ENCODE data around the gene SMC4.
"Not testable (repeated sequence)": the region's sequence is repeated elsewhere in the genome, so short reads cannot be mapped to it uniquely, and the experiment has no call there.

SMC4 gene

GRCh38 chr3:160447544-160447943 is 48.1 kb downstream of the SMC4 start:
- no peak for FAIRE-seq

- no peak for FAIRE-seq
These were observed 49.6 kb downstream of the SMC4 start for GRCh38 chr3:160448845-160449635.

GRCh38 chr3:160449636-160450598 is 50.5 kb downstream of the SMC4 start, which contains the start of gene TRIM59:
TRIM59 (minus strand) TSS chr3:160449786; CDS start chr3:160439183, 10,603 bp downstream.
- no peak for FAIRE-seq

- FAIRE-seq, result no peak
These were observed 51.4 kb downstream of the SMC4 start for GRCh38 chr3:160450846-160451245.

- FAIRE-seq, result no peak
These were observed 52.2 kb downstream of the SMC4 start for GRCh38 chr3:160451602-160452001.

- FAIRE-seq, result not testable (repeated sequence)
These were observed 52.8 kb downstream of the SMC4 start for GRCh38 chr3:160452251-160452650.

- FAIRE-seq, result no peak
These were observed 55.5 kb downstream of the SMC4 start for GRCh38 chr3:160454995-160455394.

GRCh38 chr3:160455846-160456245 is 56.4 kb downstream of the SMC4 start:
- no peak for FAIRE-seq

- no peak for FAIRE-seq
These were observed 58.7 kb downstream of the SMC4 start for GRCh38 chr3:160458151-160458550.

GRCh38 chr3:160459450-160459970 is 60.1 kb downstream of the SMC4 start:
- no peak for FAIRE-seq

- FAIRE-seq, result no peak
These were observed 60.6 kb downstream of the SMC4 start for GRCh38 chr3:160460033-160460432.

GRCh38 chr3:160464321-160464720 is 64.9 kb downstream of the SMC4 start:
- FAIRE-seq, result no peak

- no peak for FAIRE-seq
These were observed 65.5 kb downstream of the SMC4 start for GRCh38 chr3:160464971-160465370.

GRCh38 chr3:160470181-160470580 is 70.7 kb downstream of the SMC4 start:
- no peak for FAIRE-seq

- no peak for FAIRE-seq
These were observed 72.4 kb downstream of the SMC4 start for GRCh38 chr3:160471892-160472291.

- FAIRE-seq, result no peak
These were observed 72.9 kb downstream of the SMC4 start for GRCh38 chr3:160472344-160472743.

GRCh38 chr3:160473221-160473620 is 73.8 kb downstream of the SMC4 start:
- FAIRE-seq, result no peak

- FAIRE-seq, result no peak
These were observed 74.5 kb downstream of the SMC4 start for GRCh38 chr3:160473978-160474377.

- FAIRE-seq, result no peak
These were observed 75.0 kb downstream of the SMC4 start for GRCh38 chr3:160474416-160474838.

- no peak for FAIRE-seq
These were observed 75.7 kb downstream of the SMC4 start for GRCh38 chr3:160475153-160475552.

- FAIRE-seq, result no peak
These were observed 76.4 kb downstream of the SMC4 start for GRCh38 chr3:160475884-160476283.

- no peak for FAIRE-seq
These were observed 78.3 kb downstream of the SMC4 start for GRCh38 chr3:160477750-160478149.

GRCh38 chr3:160478338-160478737 is 78.9 kb downstream of the SMC4 start:
- no peak for FAIRE-seq

Data from colon (tissue), 2 donors.